ENCODE measurements around the gene HIGD1A. TPM values are rescaled to one million over a fixed set of nuclear protein-coding genes. Genes with fewer than 3 reads are reported as not detected.

Gene HIGD1A
- total and polyA plus RNA-seq, 4 donors = 76.1 to 148 (median 86.1) TPM

- TF ChIP-seq CTCF (IDR thresholded peaks at IDR 0.05; ENCODE audit: control extremely low read depth, extremely low read depth) = no peak
- Histone ChIP-seq H3K27me3 (ENCODE audit: control insufficient read depth in 3 of 3, insufficient read depth in 3 of 3, low read length in 2 of 3) (no peaks in the 10 kb centered on the region), H3K9ac (ENCODE audit: insufficient read depth in 1 of 2, low read length in 2 of 2) (no peak within 1 kb of the TSS), H3K4me1 (ENCODE audit: control insufficient read depth in 5 of 5, insufficient read depth in 5 of 5, low read length in 5 of 5) (peaks cover 0 to 7% (median 0%) of the 10 kb centered on the region in 5 donors), H3K36me3 (ENCODE audit: control insufficient read depth in 4 of 4, insufficient read depth in 4 of 4, low read length in 4 of 4) (no peaks in the 10 kb centered on the region), H3K4me3 (no peak within 1 kb of the TSS), H3K27ac (ENCODE audit: low read depth in 1 of 2, low read length in 1 of 2) (no peak within 1 kb of the TSS), H3K9me3 (ENCODE audit: control insufficient read depth in 4 of 4, insufficient read depth in 3 of 4, low read length in 3 of 4) (no peaks in the 10 kb centered on the region)
- DNase-seq (peak in 1 of 3 donors; percentile 20), ATAC-seq (ENCODE audit: insufficient read depth, low FRiP score) (no peak)
- 87 to 93% methylated on average over 5 of the region's 5 CpGs for WGBS, 2 donors
Observed at GRCh38 chr3:42809202-42809601, 4.9 kb upstream of the HIGD1A start, which contains the start of gene ACKR2. TSS of gene ACKR2 (plus strand) at chr3:42809445. CDS start at chr3:42864503, 55,058 bp downstream.

- Histone ChIP-seq H3K36me3 (ENCODE audit: control insufficient read depth in 4 of 4, insufficient read depth in 4 of 4, low read length in 4 of 4) (no peaks in the 10 kb centered on the region), H3K27ac (ENCODE audit: low read depth in 1 of 2, low read length in 1 of 2) (no peak overlapping the region), H3K4me1 (ENCODE audit: control insufficient read depth in 5 of 5, insufficient read depth in 5 of 5, low read length in 5 of 5) (peaks cover 0 to 15% (median 4%) of the 10 kb centered on the region in 5 donors), H3K27me3 (ENCODE audit: control insufficient read depth in 3 of 3, insufficient read depth in 3 of 3, low read length in 2 of 3) (no peaks in the 10 kb centered on the region), H3K9me3 (ENCODE audit: control insufficient read depth in 4 of 4, insufficient read depth in 3 of 4, low read length in 3 of 4) (no peaks in the 10 kb centered on the region), H3K9ac (ENCODE audit: insufficient read depth in 1 of 2, low read length in 2 of 2) (no peak overlapping the region), H3K4me3 (no peak overlapping the region)
- WGBS, 2 donors = 97 to 98% methylated on average over 4 of the region's 4 CpGs
- ATAC-seq (ENCODE audit: insufficient read depth, low FRiP score) (no peak), DNase-seq (no peak)
- TF ChIP-seq CTCF (IDR thresholded peaks at IDR 0.05; ENCODE audit: control extremely low read depth, extremely low read depth) = no peak
Observed at GRCh38 chr3:42807929-42808328, 3.6 kb upstream of the HIGD1A start.

- ATAC-seq (ENCODE audit: insufficient read depth, low FRiP score) (no peak), DNase-seq (peak in 2 of 3 donors; percentile 16 to 28)
- peaks cover 7 to 24% (median 9%) of the 10 kb centered on the region in 5 donors for H3K4me1 ChIP-seq (ENCODE audit: control insufficient read depth in 5 of 5, insufficient read depth in 5 of 5, low read length in 5 of 5)
Observed at GRCh38 chr3:42805141-42805821, 991 bp upstream of the HIGD1A start.

More at GRCh38 chr3:42805141-42805821, 991 bp upstream of the HIGD1A start:
- peak overlapping the region in 1 of 2 donors; percentile 0 for H3K27ac ChIP-seq (ENCODE audit: low read depth in 1 of 2, low read length in 1 of 2)
- H3K9ac ChIP-seq (ENCODE audit: insufficient read depth in 1 of 2, low read length in 2 of 2) = peak overlapping the region in 1 of 2 donors; percentile 81
- no peak for TF ChIP-seq CTCF (IDR thresholded peaks at IDR 0.05; ENCODE audit: control extremely low read depth, extremely low read depth)
- H3K9me3 ChIP-seq (ENCODE audit: control insufficient read depth in 4 of 4, insufficient read depth in 3 of 4, low read length in 3 of 4) = no peaks in the 10 kb centered on the region
- H3K27me3 ChIP-seq (ENCODE audit: control insufficient read depth in 3 of 3, insufficient read depth in 3 of 3, low read length in 2 of 3) = no peaks in the 10 kb centered on the region
- WGBS, 2 donors = 40 to 47% methylated on average over 23 of the region's 23 CpGs
- no peak overlapping the region for H3K4me3 ChIP-seq
- H3K36me3 ChIP-seq (ENCODE audit: control insufficient read depth in 4 of 4, insufficient read depth in 4 of 4, low read length in 4 of 4) = no peaks in the 10 kb centered on the region
